Lower leg skin (tissue), 4 donors: ENCODE data around the gene PIGN. TPM values are rescaled to one million over a fixed set of nuclear protein-coding genes. Genes with fewer than 3 reads are reported as not detected.

Source experiments
- DNase-seq, 2 donors: peaks; one replicate each; pipeline ENCODE4 v3.0.0-alpha.2; 2019; ENCODE audit warnings: low spot score in 2 of 2
- H3K4me3 ChIP-seq: fragments of 200-600 bp; sonication (generic); 2 replicates; pipeline ENCODE4 v1.5.1; 2017; ENCODE audit warnings: mild to moderate bottlenecking, low read depth; ENCODE audit not compliant: poor library complexity, severe bottlenecking
- CTCF ChIP-seq, 3 donors: fragments of 450-650 bp; IDR thresholded peaks; one replicate each; pipeline ENCODE4 v1.5.1; 2016; ENCODE audit warnings: antibody characterized with exemption in 3 of 3, mild to moderate bottlenecking in 3 of 3, moderate library complexity in 2 of 3
- POLR2A ChIP-seq, 2 donors: fragments of 450-650 bp; IDR thresholded peaks; one replicate each; pipeline ENCODE4 v1.6.1; 2016 to 2017; ENCODE audit warnings: antibody characterized with exemption in 2 of 2, mild to moderate bottlenecking in 1 of 2, moderate library complexity in 1 of 2
- WGBS, 2 donors: methylation state at CpG; one replicate each; pipeline ENCODE4 v1.1.5; 2018; 5-methylcytosine and 5-hydroxymethylcytosine counted together
- intact Hi-C: fragments of 100-400 bp; cut with DNase I; formaldehyde crosslinking; loops from one replicate; pipeline ENCODE4 v1.15.0; 2023; ENCODE audit warnings: low total_unique reads
- total RNA-seq, 4 donors: library from RNA; depleted of rRNA; stranded (reverse); fragments of >200 nt; gene quantifications; one replicate each; pipeline ENCODE4 v1.1.0, GENCODE V29; 2016

Gene PIGN, protein sequence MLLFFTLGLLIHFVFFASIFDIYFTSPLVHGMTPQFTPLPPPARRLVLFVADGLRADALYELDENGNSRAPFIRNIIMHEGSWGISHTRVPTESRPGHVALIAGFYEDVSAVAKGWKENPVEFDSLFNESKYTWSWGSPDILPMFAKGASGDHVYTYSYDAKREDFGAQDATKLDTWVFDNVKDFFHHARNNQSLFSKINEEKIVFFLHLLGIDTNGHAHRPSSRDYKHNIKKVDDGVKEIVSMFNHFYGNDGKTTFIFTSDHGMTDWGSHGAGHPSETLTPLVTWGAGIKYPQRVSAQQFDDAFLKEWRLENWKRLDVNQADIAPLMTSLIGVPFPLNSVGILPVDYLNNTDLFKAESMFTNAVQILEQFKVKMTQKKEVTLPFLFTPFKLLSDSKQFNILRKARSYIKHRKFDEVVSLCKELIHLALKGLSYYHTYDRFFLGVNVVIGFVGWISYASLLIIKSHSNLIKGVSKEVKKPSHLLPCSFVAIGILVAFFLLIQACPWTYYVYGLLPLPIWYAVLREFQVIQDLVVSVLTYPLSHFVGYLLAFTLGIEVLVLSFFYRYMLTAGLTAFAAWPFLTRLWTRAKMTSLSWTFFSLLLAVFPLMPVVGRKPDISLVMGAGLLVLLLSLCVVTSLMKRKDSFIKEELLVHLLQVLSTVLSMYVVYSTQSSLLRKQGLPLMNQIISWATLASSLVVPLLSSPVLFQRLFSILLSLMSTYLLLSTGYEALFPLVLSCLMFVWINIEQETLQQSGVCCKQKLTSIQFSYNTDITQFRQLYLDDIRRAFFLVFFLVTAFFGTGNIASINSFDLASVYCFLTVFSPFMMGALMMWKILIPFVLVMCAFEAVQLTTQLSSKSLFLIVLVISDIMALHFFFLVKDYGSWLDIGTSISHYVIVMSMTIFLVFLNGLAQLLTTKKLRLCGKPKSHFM
- 10 to 100 TPM; 23.6 to 35.6 (median 31.7) TPM for total RNA-seq

DNA sequence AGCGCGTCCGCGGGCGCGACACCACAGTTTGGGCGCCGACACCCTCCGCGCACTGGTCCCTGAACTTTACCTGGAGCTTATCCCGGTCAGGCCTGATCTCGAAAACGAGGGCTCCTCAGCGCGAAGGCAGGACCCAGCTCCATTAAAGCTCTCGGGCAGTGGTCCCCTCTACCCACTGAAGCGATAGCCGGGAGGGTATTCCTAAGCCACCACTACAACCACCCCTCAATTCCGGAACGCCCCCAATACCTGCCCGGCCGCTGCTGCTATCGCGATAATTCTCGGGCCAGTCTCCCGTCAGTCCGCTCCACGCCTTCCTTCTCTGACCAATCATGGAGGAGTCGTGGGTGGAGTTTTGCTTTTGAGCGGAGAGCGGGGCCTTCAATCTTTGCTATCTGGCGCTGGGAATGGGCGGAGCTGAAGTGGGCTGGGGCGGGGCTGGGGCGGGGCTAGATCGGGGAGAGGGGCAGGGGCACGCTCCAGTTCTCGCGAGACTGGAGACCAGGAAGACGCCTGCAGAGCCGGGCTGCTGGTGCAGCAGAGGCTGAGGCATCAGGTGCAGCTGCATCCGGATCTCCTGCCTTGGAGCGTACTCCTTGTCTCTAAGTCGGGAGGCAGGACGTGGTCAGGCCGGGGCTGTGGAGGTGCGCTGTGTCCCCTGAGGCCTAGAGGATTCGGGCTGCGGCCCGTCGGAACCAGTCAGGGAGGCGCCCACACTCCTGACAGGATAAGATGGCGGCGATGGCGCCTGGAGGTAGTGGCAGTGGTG, at the start of gene PIGN, which contains the start of gene RELCH:
Gene PIGN, minus strand, starts transcription at position 283 of the 769 bp plus-strand sequence. CDS start 25,703 bp downstream, outside the sequence.
Gene RELCH, plus strand, starts transcription at position 482 of the 769 bp plus-strand sequence. Its CDS starts 251 bp downstream, at position 733.
- WGBS, 2 donors = 0% methylated on average over 38 to 52 of the region's 55 CpGs
- intact Hi-C loops = loop anchor here (10.0 kb wide), 1 partner anchor 58 kb away; no protein-coding TSS in a partner anchor

GRCh38 chr18:62236252-62236651, 49.4 kb upstream of the PIGN start:
- no peak overlapping the region for H3K4me3 ChIP-seq
- TF ChIP-seq CTCF (IDR thresholded peaks at IDR 0.05) (no peak), POLR2A (IDR thresholded peaks at IDR 0.05) (no peak)
- DNase-seq = no peak
- intact Hi-C loops = no loop called here
- 94 to 100% methylated on average over 1 of the region's 1 CpG for WGBS, 2 donors

More for the DNA sequence above, at the start of gene PIGN, which contains the start of gene RELCH:
- peak within 1 kb of the TSS; percentile 100 for H3K4me3 ChIP-seq
- TF ChIP-seq CTCF (IDR thresholded peaks at IDR 0.05) (no peak), POLR2A (IDR thresholded peaks at IDR 0.05) (peak in 1 of 2 donors; percentile 11)
- peak; percentile 97 to 98 for DNase-seq

- TF ChIP-seq POLR2A (IDR thresholded peaks at IDR 0.05) = no peak
- TF ChIP-seq CTCF (IDR thresholded peaks at IDR 0.05) = no peak
- intact Hi-C loops = no loop called here
- WGBS, 2 donors = 95 to 97% methylated on average over 3 of the region's 3 CpGs
- DNase-seq = no peak
- no peak overlapping the region for H3K4me3 ChIP-seq
Measured at GRCh38 chr18:62226047-62226446, 39.2 kb upstream of the PIGN start.

GRCh38 chr18:62224229-62224628, 37.4 kb upstream of the PIGN start:
- DNase-seq = no peak
- no peak overlapping the region for H3K4me3 ChIP-seq
- intact Hi-C loops = no loop called here
- 91 to 96% methylated on average over 2 of the region's 2 CpGs for WGBS, 2 donors
- TF ChIP-seq POLR2A (IDR thresholded peaks at IDR 0.05) (no peak), CTCF (IDR thresholded peaks at IDR 0.05) (no peak)

DNA sequence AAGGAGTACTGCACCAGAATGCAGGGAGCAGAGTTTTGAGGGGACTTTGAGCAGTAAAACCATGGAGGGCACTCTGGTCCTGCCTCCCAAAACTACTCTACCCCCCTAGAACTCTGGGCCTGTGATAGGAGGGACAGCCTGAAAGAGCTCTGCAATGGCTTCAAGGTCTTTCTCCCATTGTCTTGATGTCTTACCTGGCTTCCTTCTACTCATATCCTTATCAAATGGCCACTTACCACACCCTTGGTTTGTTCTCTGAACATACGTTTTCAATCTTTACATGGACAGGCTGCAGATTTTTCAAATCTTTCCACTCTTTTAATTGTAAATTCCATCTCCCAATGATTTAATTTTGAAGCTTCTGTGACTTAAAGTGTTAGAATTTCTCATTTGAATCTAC, 27.9 kb upstream of the PIGN start:
- intact Hi-C loops = no loop called here
- no peak for TF ChIP-seq CTCF (IDR thresholded peaks at IDR 0.05)
- no peak overlapping the region for H3K4me3 ChIP-seq
- 76 to 83% methylated on average over 1 of the region's 1 CpG for WGBS, 2 donors
- DNase-seq = no peak
